Activated naive CD8-positive, alpha-beta T cell treated with anti-CD3 and anti-CD28 coated beads, Interleukin-2, amount 10 ng/mL, durations not matched to agents 7 days and 5 days (primary cell): ENCODE measurements around the gene CFAP141. TPM values are rescaled to one million over a fixed set of nuclear protein-coding genes. Genes with fewer than 3 reads are reported as not detected.
A peak's percentile ranks its signal among the peaks of the same experiment; 100 is the strongest.

ENCODE experiments used
- ATAC-seq: fragments of 150-1000 bp; cut with Tn5 transposase; one replicate; pipeline ENCODE4 v1.10.0; 2021; ENCODE audit warnings: low read depth, moderate library complexity
- POLR2A ChIA-PET: fragments of 350-600 bp; sonication (Branson Sonifier 250); formaldehyde crosslinking; loops from one replicate; lab custom pipeline; 2021; ENCODE audit warnings: antibody characterized with exemption; lab: Charles Lee
- DNase-seq: peaks from one replicate; pipeline ENCODE4 v3.0.0; 2021
- H3K27ac Mint-ChIP-seq: one replicate; pipeline ENCODE4 v1.8.0; 2022; ENCODE audit warnings: mild to moderate bottlenecking, mixed read lengths
- H3K27me3 Mint-ChIP-seq: one replicate; pipeline ENCODE4 v1.8.0; 2022; ENCODE audit warnings: mild to moderate bottlenecking, moderate library complexity, mixed read lengths
- H3K36me3 Mint-ChIP-seq: one replicate; pipeline ENCODE4 v1.8.0; 2021; ENCODE audit warnings: mild to moderate bottlenecking, mixed read lengths
- H3K4me1 Mint-ChIP-seq: one replicate; pipeline ENCODE4 v1.8.0; 2021; ENCODE audit warnings: mixed read lengths
- H3K4me3 Mint-ChIP-seq: one replicate; pipeline ENCODE4 v1.8.0; 2022; ENCODE audit warnings: mild to moderate bottlenecking, moderate library complexity, mixed read lengths
- H3K9me3 Mint-ChIP-seq: one replicate; pipeline ENCODE4 v1.8.0; 2021; ENCODE audit warnings: mixed read lengths
- microRNA-seq: library from miRNA; unstranded; fragments of <30 nt; microRNA quantifications from one replicate; pipeline ENCODE4 v1.2.0, GENCODE V29; 2022
- total RNA-seq, 2 experiments: library from RNA; stranded (reverse); gene quantifications; one replicate each; pipeline ENCODE4 v1.2.3, GENCODE V29; 2021

CFAP141 gene
- total RNA-seq, 2 experiments from 2014 or later, result not detected

- peak overlapping the region; percentile 77 for H3K4me3 Mint-ChIP-seq
- H3K36me3 Mint-ChIP-seq, result peaks cover 64% of the 10 kb centered on the region
- H3K4me1 Mint-ChIP-seq, result peaks cover 51% of the 10 kb centered on the region
- H3K9me3 Mint-ChIP-seq, result peaks cover 3% of the 10 kb centered on the region
- peak; percentile 98 for ATAC-seq
- no peaks in the 10 kb centered on the region for H3K27me3 Mint-ChIP-seq
- POLR2A ChIA-PET, result interaction anchor here (0.8 to 6.0 kb wide), 9 partner anchors 13 to 212 kb away, joined by 3 to 70 read pairs (median 5); partner anchors contain the start of genes RPS27 and UBAP2L
- H3K27ac Mint-ChIP-seq, result peak overlapping the region; percentile 93
- peak; percentile 48 for DNase-seq
Observed at GRCh38 chr1:154157520-154158306, 48.4 kb downstream of the CFAP141 start.

- no peak for DNase-seq
- H3K4me1 Mint-ChIP-seq, result peaks cover 47% of the 10 kb centered on the region
- H3K4me3 Mint-ChIP-seq, result peak overlapping the region; percentile 35
- peaks cover 46% of the 10 kb centered on the region for H3K36me3 Mint-ChIP-seq
- ATAC-seq, result no peak
- H3K9me3 Mint-ChIP-seq, result peaks cover 2% of the 10 kb centered on the region
- peak overlapping the region; percentile 96 for H3K27ac Mint-ChIP-seq
- no peaks in the 10 kb centered on the region for H3K27me3 Mint-ChIP-seq
- POLR2A ChIA-PET, result interaction anchor here (1.1 to 6.0 kb wide), 2 partner anchors 26 to 164 kb away, joined by 4 to 70 read pairs; no protein-coding TSS in a partner anchor
Observed at GRCh38 chr1:154155251-154155650, 50.9 kb downstream of the CFAP141 start.

GRCh38 chr1:154154534-154155191 is 51.5 kb downstream of the CFAP141 start, which contains the start of gene NUP210L:
NUP210L (minus strand) TSS chr1:154155073.
- peak within 1 kb of the TSS; percentile 35 for H3K4me3 Mint-ChIP-seq
- H3K36me3 Mint-ChIP-seq, result peaks cover 42% of the 10 kb centered on the region
- no peaks in the 10 kb centered on the region for H3K27me3 Mint-ChIP-seq
- ATAC-seq (no peak), DNase-seq (no peak)
- POLR2A ChIA-PET, result interaction anchor here (1.4 to 6.0 kb wide), 2 partner anchors 27 to 165 kb away, joined by 6 to 70 read pairs; no protein-coding TSS in a partner anchor
- H3K4me1 Mint-ChIP-seq, result peaks cover 44% of the 10 kb centered on the region
- H3K27ac Mint-ChIP-seq, result peak within 1 kb of the TSS; percentile 96
- no peaks in the 10 kb centered on the region for H3K9me3 Mint-ChIP-seq

GRCh38 chr1:154154053-154154452 is 52.1 kb downstream of the CFAP141 start:
- Mint-ChIP-seq H3K27me3 (no peaks in the 10 kb centered on the region), H3K4me3 (no peak overlapping the region), H3K9me3 (no peaks in the 10 kb centered on the region), H3K36me3 (peaks cover 36% of the 10 kb centered on the region), H3K27ac (peak overlapping the region; percentile 46), H3K4me1 (peaks cover 39% of the 10 kb centered on the region)
- POLR2A ChIA-PET, result interaction anchor here (1.4 kb wide), 1 partner anchor 164 kb away, joined by 6 read pairs; no protein-coding TSS in a partner anchor
- no peak for DNase-seq
- ATAC-seq, result no peak

GRCh38 chr1:154151311-154151710 is 54.8 kb downstream of the CFAP141 start:
- POLR2A ChIA-PET, result interaction anchor here (1.1 kb wide), 1 partner anchor 161 kb away, joined by 6 read pairs; the partner anchor contains the start of gene RPS27
- Mint-ChIP-seq H3K27ac (no peak overlapping the region), H3K4me3 (no peak overlapping the region), H3K36me3 (peaks cover 23% of the 10 kb centered on the region), H3K9me3 (no peaks in the 10 kb centered on the region), H3K27me3 (no peaks in the 10 kb centered on the region), H3K4me1 (peaks cover 16% of the 10 kb centered on the region)
- ATAC-seq, result no peak
- no peak for DNase-seq

Small RNAs within 50 kb of the gene (microRNA-seq; reads per million reads assigned to microRNA genes)
- gene MIR190B, result 30.2 reads per million, percentile 37 among the genes with 10 or more reads in this experiment

Other genes starting within 250 kb of the CFAP141 start
- gene CRTC2, start 247.7 kb downstream of the CFAP141 start, total RNA-seq, result 100 to 1,000 TPM; 104 to 115 TPM
- 10 to 100 TPM; 29.6 to 31.1 TPM for gene SLC39A1, start 242.8 kb downstream of the CFAP141 start, total RNA-seq
- gene CREB3L4, start 238.4 kb downstream of the CFAP141 start, total RNA-seq, result 10 to 100 TPM in 1 of 2 experiments, 1 to 10 TPM in 1; 8.2 to 10.0 TPM
- 100 to 1,000 TPM; 118 TPM for gene JTB, start 228.7 kb downstream of the CFAP141 start, total RNA-seq
- 1 to 10 TPM; 7.5 to 8.0 TPM for gene RAB13, start 220.0 kb downstream of the CFAP141 start, total RNA-seq
- 1,000 to 10,000 TPM; 3,346 to 3,734 TPM for gene RPS27, start 215.6 kb downstream of the CFAP141 start, total RNA-seq
- gene NUP210L, start 51.3 kb downstream of the CFAP141 start, total RNA-seq, result under 1 TPM; 0.11 to 0.17 TPM
- gene TPM3, start 14.2 kb downstream of the CFAP141 start, total RNA-seq, result 100 to 1,000 TPM; 654 to 664 TPM
- 100 to 1,000 TPM; 192 to 195 TPM for gene UBAP2L, start 14.6 kb upstream of the CFAP141 start, total RNA-seq
- 100 to 1,000 TPM in 1 of 2 experiments, 10 to 100 TPM in 1; 99.7 to 102 TPM for gene HAX1, start 66.3 kb upstream of the CFAP141 start, total RNA-seq
- gene AQP10, start 114.8 kb upstream of the CFAP141 start, total RNA-seq, result not detected
- 10 to 100 TPM; 91.2 to 95.4 TPM for gene ATP8B2, start 119.2 kb upstream of the CFAP141 start, total RNA-seq
- gene IL6R, start 199.0 kb upstream of the CFAP141 start, total RNA-seq, result 1 to 10 TPM; 4.6 to 6.3 TPM